ENCODE data around the gene MYL11.

DNA sequence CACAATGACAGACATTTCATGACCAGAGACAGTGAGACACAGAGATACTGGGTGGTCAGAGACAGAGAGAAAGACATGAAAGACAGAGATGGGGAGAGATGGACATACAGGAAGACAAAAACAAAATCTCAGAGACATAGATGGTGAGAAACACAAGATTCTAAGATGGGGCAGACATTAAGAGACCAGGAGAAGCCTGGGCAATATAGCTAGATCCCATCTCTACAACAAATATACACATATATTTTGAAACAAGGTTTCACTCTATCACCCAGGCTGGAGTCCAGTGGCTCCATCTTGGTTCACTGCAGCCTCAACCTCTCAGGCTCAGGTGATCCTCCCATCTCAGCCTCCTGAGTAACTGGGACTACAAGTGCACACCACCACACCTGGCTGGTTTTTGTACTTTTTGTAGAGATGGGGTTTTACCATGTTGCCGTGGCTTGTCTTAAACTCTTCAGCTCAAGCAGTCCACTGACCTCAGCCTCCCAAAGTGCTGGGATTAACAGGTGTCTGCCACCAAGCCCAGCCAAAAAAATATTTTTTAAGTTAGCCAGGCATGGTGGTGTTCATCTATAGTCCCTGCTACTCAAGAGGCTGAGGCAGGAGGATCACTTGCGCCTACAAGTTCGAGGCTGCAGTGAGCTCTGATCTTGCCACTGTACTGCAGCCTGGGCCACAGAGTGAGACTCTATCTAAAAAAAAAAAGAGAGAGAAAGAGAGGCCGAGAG lies 5.6 kb downstream of the MYL11 start:
- TF ChIP-seq, protein P1, sequence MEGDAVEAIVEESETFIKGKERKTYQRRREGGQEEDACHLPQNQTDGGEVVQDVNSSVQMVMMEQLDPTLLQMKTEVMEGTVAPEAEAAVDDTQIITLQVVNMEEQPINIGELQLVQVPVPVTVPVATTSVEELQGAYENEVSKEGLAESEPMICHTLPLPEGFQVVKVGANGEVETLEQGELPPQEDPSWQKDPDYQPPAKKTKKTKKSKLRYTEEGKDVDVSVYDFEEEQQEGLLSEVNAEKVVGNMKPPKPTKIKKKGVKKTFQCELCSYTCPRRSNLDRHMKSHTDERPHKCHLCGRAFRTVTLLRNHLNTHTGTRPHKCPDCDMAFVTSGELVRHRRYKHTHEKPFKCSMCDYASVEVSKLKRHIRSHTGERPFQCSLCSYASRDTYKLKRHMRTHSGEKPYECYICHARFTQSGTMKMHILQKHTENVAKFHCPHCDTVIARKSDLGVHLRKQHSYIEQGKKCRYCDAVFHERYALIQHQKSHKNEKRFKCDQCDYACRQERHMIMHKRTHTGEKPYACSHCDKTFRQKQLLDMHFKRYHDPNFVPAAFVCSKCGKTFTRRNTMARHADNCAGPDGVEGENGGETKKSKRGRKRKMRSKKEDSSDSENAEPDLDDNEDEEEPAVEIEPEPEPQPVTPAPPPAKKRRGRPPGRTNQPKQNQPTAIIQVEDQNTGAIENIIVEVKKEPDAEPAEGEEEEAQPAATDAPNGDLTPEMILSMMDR (IDR thresholded peaks at IDR 0.05; ENCODE audit: low read depth, low read length): no peak
- TF ChIP-seq POLR2A (IDR thresholded peaks at IDR 0.05; ENCODE audit: extremely low read depth, insufficient read length) (no peak), MYC (IDR thresholded peaks at IDR 0.05; ENCODE audit: low read depth, low read length) (no peak)
- TF ChIP-seq, protein P2, sequence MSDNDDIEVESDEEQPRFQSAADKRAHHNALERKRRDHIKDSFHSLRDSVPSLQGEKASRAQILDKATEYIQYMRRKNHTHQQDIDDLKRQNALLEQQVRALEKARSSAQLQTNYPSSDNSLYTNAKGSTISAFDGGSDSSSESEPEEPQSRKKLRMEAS (IDR thresholded peaks at IDR 0.05; ENCODE audit: low read depth, low read length): no peak

All from NB4 (cell line).